ENCODE data around the gene TBR1. TPM values are rescaled to one million over a fixed set of nuclear protein-coding genes. Genes with fewer than 3 reads are reported as not detected.

The TBR1 gene
- total and polyA plus RNA-seq, 8 donors = 0.04 to 0.08 (median 0.07) TPM; not detected in 4

DNA sequence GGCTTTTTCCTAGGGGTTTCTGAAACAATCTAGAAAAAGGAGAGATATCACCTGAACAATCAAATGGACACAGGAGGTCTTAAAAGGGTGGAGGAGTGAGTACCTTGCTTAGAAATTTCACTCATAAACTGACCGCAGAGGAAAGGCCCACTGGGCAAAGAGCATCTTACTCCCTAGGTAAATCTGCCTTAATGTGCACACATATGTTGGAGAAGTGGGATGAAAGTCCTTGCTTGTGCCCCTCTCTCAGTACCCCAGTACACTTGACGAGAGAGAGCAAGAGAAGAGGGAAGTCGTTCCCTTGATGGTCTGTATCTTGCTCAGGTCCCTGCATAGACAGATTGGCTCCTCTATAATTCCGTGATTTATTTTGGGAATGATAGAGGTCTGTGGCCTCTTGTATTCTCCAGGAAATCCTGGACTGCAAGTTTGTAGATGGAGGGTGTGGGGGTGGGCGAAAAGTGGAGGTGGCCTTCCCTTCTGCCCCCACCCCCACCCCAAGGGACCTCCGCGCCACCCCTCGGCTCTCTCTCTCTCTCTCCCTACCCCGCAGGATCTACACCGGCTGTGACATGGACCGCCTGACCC, 6.8 kb downstream of the TBR1 start:
- H3K9me3 ChIP-seq = no peaks in the 10 kb centered on the region
- intact Hi-C loops (cut with DNase I) = no loop called here
- TF ChIP-seq, protein P1, sequence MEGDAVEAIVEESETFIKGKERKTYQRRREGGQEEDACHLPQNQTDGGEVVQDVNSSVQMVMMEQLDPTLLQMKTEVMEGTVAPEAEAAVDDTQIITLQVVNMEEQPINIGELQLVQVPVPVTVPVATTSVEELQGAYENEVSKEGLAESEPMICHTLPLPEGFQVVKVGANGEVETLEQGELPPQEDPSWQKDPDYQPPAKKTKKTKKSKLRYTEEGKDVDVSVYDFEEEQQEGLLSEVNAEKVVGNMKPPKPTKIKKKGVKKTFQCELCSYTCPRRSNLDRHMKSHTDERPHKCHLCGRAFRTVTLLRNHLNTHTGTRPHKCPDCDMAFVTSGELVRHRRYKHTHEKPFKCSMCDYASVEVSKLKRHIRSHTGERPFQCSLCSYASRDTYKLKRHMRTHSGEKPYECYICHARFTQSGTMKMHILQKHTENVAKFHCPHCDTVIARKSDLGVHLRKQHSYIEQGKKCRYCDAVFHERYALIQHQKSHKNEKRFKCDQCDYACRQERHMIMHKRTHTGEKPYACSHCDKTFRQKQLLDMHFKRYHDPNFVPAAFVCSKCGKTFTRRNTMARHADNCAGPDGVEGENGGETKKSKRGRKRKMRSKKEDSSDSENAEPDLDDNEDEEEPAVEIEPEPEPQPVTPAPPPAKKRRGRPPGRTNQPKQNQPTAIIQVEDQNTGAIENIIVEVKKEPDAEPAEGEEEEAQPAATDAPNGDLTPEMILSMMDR (IDR thresholded peaks at IDR 0.05) = no peak
- peaks cover 97 to 100% of the 10 kb centered on the region in 2 donors for H3K27me3 ChIP-seq
- no peaks in the 10 kb centered on the region for H3K36me3 ChIP-seq
- H3K27ac ChIP-seq = no peak overlapping the region
- H3K4me1 ChIP-seq = peaks cover 6 to 27% of the 10 kb centered on the region in 2 donors
- no peak overlapping the region for H3K4me3 ChIP-seq
- ATAC-seq (no peak), DNase-seq (no peak)

DNA sequence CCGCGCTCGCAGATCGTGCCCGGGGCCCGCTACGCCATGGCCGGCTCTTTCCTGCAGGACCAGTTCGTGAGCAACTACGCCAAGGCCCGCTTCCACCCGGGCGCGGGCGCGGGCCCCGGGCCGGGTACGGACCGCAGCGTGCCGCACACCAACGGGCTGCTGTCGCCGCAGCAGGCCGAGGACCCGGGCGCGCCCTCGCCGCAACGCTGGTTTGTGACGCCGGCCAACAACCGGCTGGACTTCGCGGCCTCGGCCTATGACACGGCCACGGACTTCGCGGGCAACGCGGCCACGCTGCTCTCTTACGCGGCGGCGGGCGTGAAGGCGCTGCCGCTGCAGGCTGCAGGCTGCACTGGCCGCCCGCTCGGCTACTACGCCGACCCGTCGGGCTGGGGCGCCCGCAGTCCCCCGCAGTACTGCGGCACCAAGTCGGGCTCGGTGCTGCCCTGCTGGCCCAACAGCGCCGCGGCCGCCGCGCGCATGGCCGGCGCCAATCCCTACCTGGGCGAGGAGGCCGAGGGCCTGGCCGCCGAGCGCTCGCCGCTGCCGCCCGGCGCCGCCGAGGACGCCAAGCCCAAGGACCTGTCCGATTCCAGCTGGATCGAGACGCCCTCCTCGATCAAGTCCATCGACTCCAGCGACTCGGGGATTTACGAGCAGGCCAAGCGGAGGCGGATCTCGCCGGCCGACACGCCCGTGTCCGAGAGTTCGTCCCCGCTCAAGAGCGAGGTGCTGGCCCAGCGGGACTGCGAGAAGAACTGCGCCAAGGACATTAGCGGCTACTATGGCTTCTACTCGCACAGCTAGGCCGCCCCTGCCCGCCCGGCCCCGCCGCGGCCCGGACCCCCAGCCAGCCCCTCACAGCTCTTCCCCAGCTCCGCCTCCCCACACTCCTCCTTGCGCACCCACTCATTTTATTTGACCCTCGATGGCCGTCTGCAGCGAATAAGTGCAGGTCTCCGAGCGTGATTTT, 7.6 kb downstream of the TBR1 start:
- Histone ChIP-seq H3K27me3 (peaks cover 98 to 100% of the 10 kb centered on the region in 2 donors), H3K27ac (no peak overlapping the region), H3K4me1 (peaks cover 6 to 22% of the 10 kb centered on the region in 2 donors), H3K4me3 (no peak overlapping the region), H3K36me3 (no peaks in the 10 kb centered on the region), H3K9me3 (no peaks in the 10 kb centered on the region)
- DNase-seq (peak in 1 of 4 donors; percentile 83), ATAC-seq (peak; percentile 71)
- TF ChIP-seq, protein P1 (IDR thresholded peaks at IDR 0.05) = no peak
- intact Hi-C loops (cut with DNase I) = no loop called here

DNA sequence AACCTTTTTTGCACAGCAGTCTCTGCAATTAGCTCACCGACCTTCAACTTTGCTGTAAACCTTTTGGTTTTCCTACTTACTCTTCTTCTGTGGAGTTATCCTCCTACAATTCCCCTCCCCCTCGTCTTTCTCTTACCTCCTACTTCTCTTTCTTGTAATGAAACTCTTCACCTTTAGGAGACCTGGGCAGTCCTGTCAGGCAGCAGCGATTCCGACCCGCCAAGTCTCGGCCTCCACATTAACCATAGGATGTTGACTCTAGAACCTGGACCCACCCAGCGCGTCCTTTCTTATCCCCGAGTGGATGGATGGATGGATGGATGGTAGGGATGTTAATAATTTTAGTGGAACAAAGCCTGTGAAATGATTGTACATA, 8.3 kb downstream of the TBR1 start:
- no peak overlapping the region for H3K27ac ChIP-seq
- ATAC-seq (no peak), DNase-seq (no peak)
- H3K4me1 ChIP-seq = peaks cover 6 to 17% of the 10 kb centered on the region in 2 donors
- TF ChIP-seq, protein P1 (IDR thresholded peaks at IDR 0.05) = no peak
- intact Hi-C loops (cut with DNase I) = no loop called here
- H3K4me3 ChIP-seq = no peak overlapping the region
- H3K9me3 ChIP-seq = no peaks in the 10 kb centered on the region
- H3K27me3 ChIP-seq = peaks cover 98 to 100% of the 10 kb centered on the region in 2 donors
- no peaks in the 10 kb centered on the region for H3K36me3 ChIP-seq

DNA sequence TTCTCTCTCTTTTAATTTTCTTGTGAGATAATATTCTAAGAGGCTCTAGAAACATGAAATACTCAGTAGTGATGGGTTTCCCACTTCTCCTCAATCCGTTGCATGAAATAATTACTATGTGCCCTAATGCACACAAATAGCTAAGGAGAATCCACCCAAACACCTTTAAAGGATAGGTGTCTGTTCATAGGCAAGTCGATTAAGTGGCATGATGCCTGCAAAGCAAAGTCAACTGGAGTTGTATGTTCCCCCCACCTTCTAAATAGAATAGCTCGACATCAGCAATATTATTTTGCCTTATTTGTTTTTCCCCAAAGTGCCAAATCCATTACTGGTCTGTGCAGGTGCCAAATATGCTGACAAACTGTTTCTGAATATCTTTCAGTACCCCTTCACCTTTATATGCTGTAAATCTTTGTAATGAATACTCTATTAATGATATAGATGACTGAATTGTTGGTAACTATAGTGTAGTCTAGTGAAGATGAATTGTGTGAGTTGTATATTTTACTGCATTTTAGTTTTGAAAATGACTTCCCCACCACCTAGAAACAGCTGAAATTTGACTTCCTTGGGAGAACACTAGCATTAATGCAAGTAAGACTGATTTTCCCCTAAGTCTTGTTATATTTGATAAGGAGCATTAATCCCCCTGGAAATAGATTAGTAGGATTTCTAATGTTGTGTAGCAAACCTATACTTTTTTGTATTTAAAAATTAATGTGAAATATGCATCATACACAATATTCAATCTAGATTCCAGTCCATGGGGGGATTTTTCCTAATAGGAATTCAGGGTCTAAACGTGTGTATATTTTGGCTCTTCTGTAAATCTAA, 9.0 kb downstream of the TBR1 start:
- TF ChIP-seq, protein P1 (IDR thresholded peaks at IDR 0.05) = no peak
- intact Hi-C loops (cut with DNase I) = no loop called here
- DNase-seq (no peak), ATAC-seq (no peak)
- Histone ChIP-seq H3K36me3 (no peaks in the 10 kb centered on the region), H3K4me1 (peaks cover 6 to 17% of the 10 kb centered on the region in 2 donors), H3K4me3 (no peak overlapping the region), H3K27ac (no peak overlapping the region), H3K27me3 (peaks cover 98 to 100% of the 10 kb centered on the region in 2 donors), H3K9me3 (no peaks in the 10 kb centered on the region)

All from left lung (tissue), 10 donors.